Tibial nerve (tissue), 3 donors: ENCODE measurements around the gene SNAPC3.

Experiments used
- POLR2A ChIP-seq, 2 donors: fragments of 450-650 bp; IDR thresholded peaks; one replicate each; pipeline ENCODE4 v1.6.1; 2017; ENCODE audit warnings: antibody characterized with exemption in 2 of 2, mild to moderate bottlenecking in 2 of 2, moderate library complexity in 2 of 2
- TF ChIP-seq, protein P1 (sequence below), 5 experiments: fragments of 200-600 bp in 3 of 5; fragments of 450-650 bp in 2 of 5; sonication (generic) in 3 of 5; IDR thresholded peaks; one replicate each; pipeline ENCODE4 v1.5.1; 2016 to 2019; ENCODE audit warnings: antibody characterized with exemption in 5 of 5, mild to moderate bottlenecking in 3 of 5, moderate library complexity in 2 of 5

DNA sequence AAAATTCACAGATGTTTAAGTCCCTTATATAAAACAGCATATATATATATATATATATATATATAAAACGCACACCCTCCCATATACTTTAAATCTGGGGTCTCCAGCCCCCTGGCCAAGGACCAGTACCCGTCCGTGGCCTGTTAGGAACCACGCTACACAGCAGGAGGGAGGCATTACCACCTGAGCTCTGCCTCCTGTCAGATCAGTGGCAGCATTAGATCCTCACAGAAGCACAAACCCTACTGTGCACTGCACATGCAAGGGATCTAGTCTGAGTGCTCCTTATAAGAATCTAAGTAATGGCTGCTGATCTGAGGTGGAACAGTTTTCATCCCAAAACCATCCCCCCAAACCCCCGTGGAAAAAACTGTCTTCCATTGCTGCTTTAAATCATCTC is 79.1 kb downstream of the SNAPC3 start:
- TF ChIP-seq, protein P1, sequence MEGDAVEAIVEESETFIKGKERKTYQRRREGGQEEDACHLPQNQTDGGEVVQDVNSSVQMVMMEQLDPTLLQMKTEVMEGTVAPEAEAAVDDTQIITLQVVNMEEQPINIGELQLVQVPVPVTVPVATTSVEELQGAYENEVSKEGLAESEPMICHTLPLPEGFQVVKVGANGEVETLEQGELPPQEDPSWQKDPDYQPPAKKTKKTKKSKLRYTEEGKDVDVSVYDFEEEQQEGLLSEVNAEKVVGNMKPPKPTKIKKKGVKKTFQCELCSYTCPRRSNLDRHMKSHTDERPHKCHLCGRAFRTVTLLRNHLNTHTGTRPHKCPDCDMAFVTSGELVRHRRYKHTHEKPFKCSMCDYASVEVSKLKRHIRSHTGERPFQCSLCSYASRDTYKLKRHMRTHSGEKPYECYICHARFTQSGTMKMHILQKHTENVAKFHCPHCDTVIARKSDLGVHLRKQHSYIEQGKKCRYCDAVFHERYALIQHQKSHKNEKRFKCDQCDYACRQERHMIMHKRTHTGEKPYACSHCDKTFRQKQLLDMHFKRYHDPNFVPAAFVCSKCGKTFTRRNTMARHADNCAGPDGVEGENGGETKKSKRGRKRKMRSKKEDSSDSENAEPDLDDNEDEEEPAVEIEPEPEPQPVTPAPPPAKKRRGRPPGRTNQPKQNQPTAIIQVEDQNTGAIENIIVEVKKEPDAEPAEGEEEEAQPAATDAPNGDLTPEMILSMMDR (IDR thresholded peaks at IDR 0.05) = no peak
- no peak for TF ChIP-seq POLR2A (IDR thresholded peaks at IDR 0.05)
